Sigmoid colon (tissue), 4 donors: ENCODE results near the gene TSPAN17.

Experiments
- CTCF ChIP-seq, 4 experiments: fragments of 450-650 bp in 3 of 4; fragments of 200-600 bp in 1 of 4; IDR thresholded peaks; one replicate each; pipeline ENCODE4 v1.5.1; 2016 to 2019; ENCODE audit warnings: antibody characterized with exemption in 4 of 4, mild to moderate bottlenecking in 3 of 4, moderate library complexity in 2 of 4
- EP300 ChIP-seq, 4 donors: sonication (generic); formaldehyde crosslinking; IDR thresholded peaks; one replicate each; pipeline ENCODE4 v1.6.1; 2017; ENCODE audit warnings: antibody characterized with exemption in 4 of 4
- POLR2A ChIP-seq, 2 donors: fragments of 450-650 bp; IDR thresholded peaks; one replicate each; pipeline ENCODE4 v1.6.1; 2016; ENCODE audit warnings: antibody characterized with exemption in 2 of 2, mild to moderate bottlenecking in 2 of 2, moderate library complexity in 2 of 2

DNA sequence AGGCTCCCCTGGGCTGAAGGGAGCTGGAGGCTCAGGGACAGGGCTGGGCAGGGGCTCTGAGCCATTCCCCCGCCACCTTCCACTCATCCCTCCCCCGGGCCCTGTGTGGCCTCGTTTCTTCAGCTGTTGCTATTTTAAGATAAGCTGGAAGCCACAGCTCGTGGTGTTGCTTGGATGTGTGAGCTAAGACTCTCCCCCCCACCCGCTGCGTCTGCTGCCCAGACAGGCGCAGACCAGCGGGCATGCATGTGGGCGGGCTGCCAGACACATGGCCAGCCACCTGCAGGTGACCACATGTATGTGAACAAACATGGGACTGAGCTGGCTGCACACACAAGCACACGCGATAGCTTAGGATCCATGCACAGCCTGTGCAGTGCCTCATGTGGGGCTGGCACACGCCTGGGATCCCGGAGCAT is 25.6 kb upstream of the TSPAN17 start:
- TF ChIP-seq CTCF (IDR thresholded peaks at IDR 0.05) (no peak), EP300 (IDR thresholded peaks at IDR 0.05) (no peak), POLR2A (IDR thresholded peaks at IDR 0.05) (no peak)
